BJ (cell line): ENCODE measurements around the gene KRI1. TPM values are rescaled to one million over a fixed set of nuclear protein-coding genes. Genes with fewer than 3 reads are reported as not detected.

Source experiments
- CTCF ChIA-PET: fragments of 350-600 bp; formaldehyde crosslinking; extraction: SDS; loops from one replicate; lab custom pipeline; 2021; ENCODE audit warnings: antibody characterized with exemption, inconsistent platforms; lab: Yijun Ruan, JAX
- POLR2A ChIA-PET: fragments of 300-600 bp; sonication (Branson Sonifier 250); formaldehyde crosslinking; extraction: SDS; loops from one replicate; lab custom pipeline; 2021; ENCODE audit warnings: antibody characterized with exemption; lab: Charles Lee
- DNase-seq: peaks from one replicate; pipeline ENCODE4 v3.0.0-alpha.2; 2011; ENCODE audit warnings: low read depth
- H3K27me3 ChIP-seq: 2 replicates; pipeline ENCODE4 v1.6.0; 2011; ENCODE audit warnings: low read length; ENCODE audit not compliant: control insufficient read depth, insufficient read depth
- H3K36me3 ChIP-seq: 2 replicates; pipeline ENCODE4 v1.5.1; 2011; ENCODE audit warnings: low read length; ENCODE audit not compliant: control insufficient read depth, insufficient read depth
- H3K4me3 ChIP-seq: 2 replicates; pipeline ENCODE4 v1.5.1; 2011; ENCODE audit warnings: low read depth, mild to moderate bottlenecking, control low read depth, low read length
- CTCF ChIP-seq: IDR thresholded peaks from 2 replicates; pipeline ENCODE4 v1.5.1; 2011; ENCODE audit warnings: low read depth, mild to moderate bottlenecking, control low read depth, inconsistent platforms, low read length, moderate library complexity; ENCODE audit not compliant: insufficient read depth
- polyA plus RNA-seq: library from polyadenylated mRNA; depleted of rRNA; stranded (reverse); fragments of >200 nt; gene quantifications from 2 replicates; pipeline ENCODE4 v1.2.3, GENCODE V29; 2011

KRI1 gene
- polyA plus RNA-seq, 1 experiment, result 10.0 TPM

GRCh38 chr19:10549733-10550132, 16.1 kb downstream of the KRI1 start:
- TF ChIP-seq CTCF, result no peak
- no peak for DNase-seq
- H3K36me3 ChIP-seq, result peaks cover 33% of the 10 kb centered on the region
- ChIA-PET CTCF (interaction anchor here (2.2 kb wide), 1 partner anchor 66 kb away, joined by 5 read pairs; no protein-coding TSS in a partner anchor), POLR2A (interaction anchor here (0.7 kb wide), 1 partner anchor 14 kb away, joined by 13 read pairs; no protein-coding TSS in a partner anchor)
- no peak overlapping the region for H3K4me3 ChIP-seq
- H3K27me3 ChIP-seq, result no peaks in the 10 kb centered on the region

- peaks cover 27% of the 10 kb centered on the region for H3K36me3 ChIP-seq
- TF ChIP-seq CTCF, result no peak
- H3K4me3 ChIP-seq, result no peak overlapping the region
- POLR2A ChIA-PET, result no interaction called here
- no peaks in the 10 kb centered on the region for H3K27me3 ChIP-seq
- no peak for DNase-seq
- CTCF ChIA-PET, result interaction anchor here (0.6 to 1.6 kb wide), 2 partner anchors 69 to 564 kb away, joined by 3 to 4 read pairs; no protein-coding TSS in a partner anchor
Measured at GRCh38 chr19:10548746-10549276, 17.0 kb downstream of the KRI1 start.

- H3K27me3 ChIP-seq, result no peaks in the 10 kb centered on the region
- ChIA-PET CTCF (interaction anchor here (1.2 kb wide), 1 partner anchor 41 kb away, joined by 3 read pairs; no protein-coding TSS in a partner anchor), POLR2A (no interaction called here)
- no peak for DNase-seq
- peaks cover 10% of the 10 kb centered on the region for H3K36me3 ChIP-seq
- H3K4me3 ChIP-seq, result no peak overlapping the region
- no peak for TF ChIP-seq CTCF
Measured at GRCh38 chr19:10546817-10547216, 19.0 kb downstream of the KRI1 start.

DNA sequence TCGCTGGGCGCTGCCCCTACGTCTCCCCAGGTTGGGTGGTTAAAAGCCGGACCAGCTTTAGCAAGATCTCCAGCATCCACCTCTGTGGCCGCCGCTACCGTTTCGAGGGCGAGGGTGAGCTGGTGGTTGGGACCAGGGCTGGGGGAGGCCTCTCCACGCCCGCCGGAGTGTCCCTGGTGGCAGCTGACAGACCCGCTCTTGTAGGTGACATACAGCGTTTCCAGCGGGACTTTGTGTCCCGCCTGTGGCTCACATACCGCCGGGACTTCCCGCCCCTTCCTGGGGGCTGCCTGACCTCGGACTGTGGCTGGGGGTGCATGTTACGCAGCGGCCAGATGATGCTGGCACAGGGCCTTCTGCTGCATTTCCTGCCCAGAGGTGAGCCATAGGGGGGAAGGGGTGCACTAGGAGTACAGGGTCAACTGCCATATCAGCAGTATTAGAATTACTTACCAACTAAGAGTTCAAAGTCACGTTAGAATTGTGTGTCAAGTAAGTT, 21.0 kb downstream of the KRI1 start:
- no peak for DNase-seq
- Histone ChIP-seq H3K36me3 (peaks cover 7% of the 10 kb centered on the region), H3K27me3 (no peaks in the 10 kb centered on the region), H3K4me3 (peak overlapping the region; percentile 89)
- CTCF ChIA-PET, result interaction anchor here (0.5 to 1.0 kb wide), 2 partner anchors 9 to 59 kb away, joined by 3 read pairs; no protein-coding TSS in a partner anchor
- POLR2A ChIA-PET, result no interaction called here
- no peak for TF ChIP-seq CTCF

DNA sequence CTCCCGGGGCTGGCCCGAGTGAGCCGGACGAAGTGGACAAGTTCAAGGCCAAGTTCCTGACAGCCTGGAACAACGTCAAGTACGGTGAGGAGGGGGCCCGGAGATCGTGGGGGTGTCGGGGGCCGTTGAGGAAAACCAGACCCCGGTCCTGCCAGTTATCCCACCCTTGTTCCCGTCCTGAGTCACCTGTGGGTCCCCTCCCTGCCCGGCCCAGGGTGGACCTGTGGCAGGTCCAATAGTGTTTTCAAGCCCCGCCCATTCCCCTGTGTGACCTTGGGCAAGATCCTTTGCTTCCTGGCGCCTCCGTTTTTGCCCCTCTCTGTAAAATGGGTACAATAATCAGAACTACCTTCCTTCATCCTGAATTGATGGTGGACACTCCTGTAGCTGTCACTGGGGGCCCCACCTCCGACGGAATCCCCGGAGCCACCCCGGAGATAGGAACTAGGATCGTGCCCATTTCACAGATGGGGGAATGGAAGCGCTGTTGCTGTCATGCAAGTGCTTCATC, 21.5 kb downstream of the KRI1 start:
- ChIA-PET POLR2A (no interaction called here), CTCF (interaction anchor here (1.0 kb wide), 1 partner anchor 9 kb away, joined by 3 read pairs; no protein-coding TSS in a partner anchor)
- Histone ChIP-seq H3K4me3 (peak overlapping the region; percentile 89), H3K36me3 (peaks cover 7% of the 10 kb centered on the region), H3K27me3 (no peaks in the 10 kb centered on the region)
- TF ChIP-seq CTCF, result no peak
- no peak for DNase-seq
